ENCODE measurements around the gene SERPINB6. TPM values are rescaled to one million over a fixed set of nuclear protein-coding genes. Genes with fewer than 3 reads are reported as not detected.

The SERPINB6 gene
- total RNA-seq, 2 experiments from 2014 or later = 51.0 to 52.8 TPM

GRCh38 chr6:2952557-2953095 lies 18.7 kb downstream of the SERPINB6 start:
- peaks cover 14% of the 10 kb centered on the region for H3K4me1 Mint-ChIP-seq (ENCODE audit: low read depth)
- H3K27ac Mint-ChIP-seq = peak overlapping the region; percentile 49
- POLR2A ChIA-PET = interaction anchor here (0.9 to 1.9 kb wide), 6 partner anchors 10 to 47 kb away, joined by 3 to 7 read pairs (median 4); partner anchors contain the start of gene NQO2

GRCh38 chr6:2951728-2952127 lies 19.6 kb downstream of the SERPINB6 start:
- ATAC-seq (no peak), DNase-seq (no peak)
- ChIA-PET CTCF (interaction anchor here (0.8 to 7.6 kb wide), 43 partner anchors 9 to 201 kb away, joined by 3 to 95 read pairs (median 5); partner anchors contain the start of genes MYLK4, SERPINB1 and SERPINB6), POLR2A (interaction anchor here (0.7 to 1.2 kb wide), 4 partner anchors 11 to 48 kb away, joined by 3 to 7 read pairs (median 4); partner anchors contain the start of gene NQO2)
- no peaks in the 10 kb centered on the region for H3K27me3 Mint-ChIP-seq (ENCODE audit: low read depth)
- H3K36me3 Mint-ChIP-seq (ENCODE audit: low read depth) = peaks cover 42% of the 10 kb centered on the region
- no peaks in the 10 kb centered on the region for H3K9me3 Mint-ChIP-seq (ENCODE audit: insufficient read depth)
- H3K4me3 Mint-ChIP-seq = no peak overlapping the region
- H3K4me1 Mint-ChIP-seq (ENCODE audit: low read depth) = peaks cover 14% of the 10 kb centered on the region
- no peak overlapping the region for H3K27ac Mint-ChIP-seq

More at GRCh38 chr6:2952557-2953095, 18.7 kb downstream of the SERPINB6 start:
- peaks cover 42% of the 10 kb centered on the region for H3K36me3 Mint-ChIP-seq (ENCODE audit: low read depth)
- H3K9me3 Mint-ChIP-seq (ENCODE audit: insufficient read depth) = no peaks in the 10 kb centered on the region
- peak overlapping the region; percentile 18 for H3K4me3 Mint-ChIP-seq
- ATAC-seq = peak; percentile 92
- no peaks in the 10 kb centered on the region for H3K27me3 Mint-ChIP-seq (ENCODE audit: low read depth)
- DNase-seq = peak; percentile 73
- CTCF ChIA-PET = interaction anchor here (0.7 to 7.6 kb wide), 47 partner anchors 8 to 202 kb away, joined by 3 to 95 read pairs (median 5); partner anchors contain the start of genes MYLK4, SERPINB1 and SERPINB6

DNA sequence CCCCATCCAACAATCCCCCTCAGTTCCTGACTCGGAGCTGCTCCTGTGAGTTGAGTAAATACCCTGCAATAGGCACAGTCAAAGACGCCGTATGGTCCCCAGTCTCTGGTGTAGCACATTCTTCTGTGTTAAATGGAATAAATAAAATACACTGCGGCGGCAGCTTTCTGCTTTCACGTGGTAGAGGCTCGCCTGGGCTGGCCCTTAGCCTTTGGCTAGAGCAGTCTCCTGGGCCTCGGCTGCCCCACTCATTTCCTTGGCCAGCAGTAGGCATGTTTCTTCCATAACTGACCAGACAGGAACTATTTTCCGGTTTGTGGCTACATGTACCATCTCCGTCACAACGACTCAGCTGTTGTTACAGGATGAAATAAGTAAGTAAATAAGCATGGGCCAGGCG lies 20.7 kb downstream of the SERPINB6 start:
- Mint-ChIP-seq H3K27me3 (ENCODE audit: low read depth) (no peaks in the 10 kb centered on the region), H3K9me3 (ENCODE audit: insufficient read depth) (no peaks in the 10 kb centered on the region), H3K36me3 (ENCODE audit: low read depth) (peaks cover 39% of the 10 kb centered on the region), H3K27ac (no peak overlapping the region), H3K4me1 (ENCODE audit: low read depth) (peaks cover 14% of the 10 kb centered on the region), H3K4me3 (no peak overlapping the region)
- ChIA-PET CTCF (interaction anchor here (0.6 to 7.6 kb wide), 3 partner anchors 8 to 216 kb away, joined by 3 to 95 read pairs (median 74); no protein-coding TSS in a partner anchor), POLR2A (no interaction called here)
- DNase-seq (no peak), ATAC-seq (no peak)

- DNase-seq (no peak), ATAC-seq (no peak)
- H3K27ac Mint-ChIP-seq = no peak overlapping the region
- ChIA-PET CTCF (interaction anchor here (2.2 to 7.6 kb wide), 2 partner anchors 7 to 17 kb away, joined by 8 to 95 read pairs; no protein-coding TSS in a partner anchor), POLR2A (interaction anchor here (0.7 kb wide), 1 partner anchor 9 kb away, joined by 4 read pairs; no protein-coding TSS in a partner anchor)
- H3K27me3 Mint-ChIP-seq (ENCODE audit: low read depth) = no peaks in the 10 kb centered on the region
- H3K36me3 Mint-ChIP-seq (ENCODE audit: low read depth) = peaks cover 35% of the 10 kb centered on the region
- no peaks in the 10 kb centered on the region for H3K9me3 Mint-ChIP-seq (ENCODE audit: insufficient read depth)
- peaks cover 17% of the 10 kb centered on the region for H3K4me1 Mint-ChIP-seq (ENCODE audit: low read depth)
- H3K4me3 Mint-ChIP-seq = no peak overlapping the region
Observed at GRCh38 chr6:2949536-2950083, 21.8 kb downstream of the SERPINB6 start.

DNA sequence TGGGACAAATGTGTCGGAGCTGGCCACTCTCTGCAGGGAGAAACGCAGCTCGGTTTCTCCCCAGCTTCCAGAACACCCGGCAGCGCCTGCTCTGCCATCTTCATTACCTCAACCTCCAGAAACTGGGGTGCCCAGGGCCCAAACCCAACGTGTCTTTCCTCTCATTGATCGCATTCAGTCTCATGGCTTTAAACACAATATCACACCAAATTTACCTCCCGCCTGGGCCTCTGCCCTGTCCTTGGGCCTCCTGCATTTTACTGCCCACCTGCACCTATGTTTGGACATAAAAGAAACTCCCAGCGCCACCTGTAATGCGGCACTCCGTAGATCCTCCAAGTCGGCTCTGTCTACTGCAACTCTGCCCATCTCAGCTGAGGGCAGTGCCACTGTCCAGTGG lies 22.2 kb downstream of the SERPINB6 start:
- Mint-ChIP-seq H3K27ac (no peak overlapping the region), H3K4me1 (ENCODE audit: low read depth) (peaks cover 18% of the 10 kb centered on the region), H3K4me3 (no peak overlapping the region), H3K9me3 (ENCODE audit: insufficient read depth) (no peaks in the 10 kb centered on the region), H3K36me3 (ENCODE audit: low read depth) (peaks cover 30% of the 10 kb centered on the region), H3K27me3 (ENCODE audit: low read depth) (no peaks in the 10 kb centered on the region)
- ATAC-seq (no peak), DNase-seq (no peak)
- ChIA-PET CTCF (interaction anchor here (2.2 to 7.6 kb wide), 2 partner anchors 7 to 16 kb away, joined by 8 to 95 read pairs; no protein-coding TSS in a partner anchor), POLR2A (interaction anchor here (0.7 kb wide), 1 partner anchor 9 kb away, joined by 4 read pairs; no protein-coding TSS in a partner anchor)

- DNase-seq (no peak), ATAC-seq (no peak)
- no peaks in the 10 kb centered on the region for H3K9me3 Mint-ChIP-seq (ENCODE audit: insufficient read depth)
- peaks cover 21% of the 10 kb centered on the region for H3K4me1 Mint-ChIP-seq (ENCODE audit: low read depth)
- H3K27me3 Mint-ChIP-seq (ENCODE audit: low read depth) = no peaks in the 10 kb centered on the region
- H3K27ac Mint-ChIP-seq = no peak overlapping the region
- POLR2A ChIA-PET = interaction anchor here (0.6 to 0.7 kb wide), 2 partner anchors 41 to 113 kb away, joined by 3 to 5 read pairs; no protein-coding TSS in a partner anchor
- CTCF ChIA-PET = interaction anchor here (0.7 to 7.6 kb wide), 4 partner anchors 6 to 180 kb away, joined by 3 to 95 read pairs (median 6); no protein-coding TSS in a partner anchor
- H3K4me3 Mint-ChIP-seq = no peak overlapping the region
- H3K36me3 Mint-ChIP-seq (ENCODE audit: low read depth) = peaks cover 29% of the 10 kb centered on the region
Observed at GRCh38 chr6:2948228-2949025, 22.9 kb downstream of the SERPINB6 start.

DNA sequence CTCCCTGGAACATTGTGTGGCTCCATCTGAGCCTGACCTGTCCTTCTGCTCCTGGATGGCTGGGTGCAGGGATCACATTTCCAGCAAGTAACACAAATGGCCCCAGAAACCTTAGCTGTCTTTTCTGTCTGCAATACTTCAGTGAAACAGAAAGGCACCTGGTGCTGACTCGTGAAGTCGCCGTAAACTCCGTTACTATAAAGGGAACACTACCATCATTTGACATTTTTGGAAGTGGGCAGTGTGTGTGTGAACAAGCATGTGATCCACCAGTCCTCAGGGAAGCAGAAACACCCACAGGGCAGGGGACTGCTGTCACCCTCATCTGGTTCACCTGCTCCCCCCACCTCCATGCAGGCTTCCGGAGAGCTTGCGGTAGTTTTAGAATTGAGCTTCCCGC lies 23.9 kb downstream of the SERPINB6 start:
- Mint-ChIP-seq H3K36me3 (ENCODE audit: low read depth) (peaks cover 26% of the 10 kb centered on the region), H3K27me3 (ENCODE audit: low read depth) (no peaks in the 10 kb centered on the region), H3K27ac (no peak overlapping the region), H3K4me1 (ENCODE audit: low read depth) (peaks cover 25% of the 10 kb centered on the region), H3K4me3 (no peak overlapping the region), H3K9me3 (ENCODE audit: insufficient read depth) (peaks cover 4% of the 10 kb centered on the region)
- DNase-seq = no peak
- ATAC-seq = no peak
- POLR2A ChIA-PET = interaction anchor here (0.6 kb wide), 1 partner anchor 114 kb away, joined by 3 read pairs; no protein-coding TSS in a partner anchor
- CTCF ChIA-PET = interaction anchor here (1.4 kb wide), 1 partner anchor 108 kb away, joined by 3 read pairs; no protein-coding TSS in a partner anchor

GRCh38 chr6:2945153-2945452 lies 26.3 kb downstream of the SERPINB6 start:
- Mint-ChIP-seq H3K4me1 (ENCODE audit: low read depth) (peaks cover 33% of the 10 kb centered on the region), H3K9me3 (ENCODE audit: insufficient read depth) (peaks cover 10% of the 10 kb centered on the region), H3K4me3 (no peak overlapping the region), H3K27ac (no peak overlapping the region), H3K27me3 (ENCODE audit: low read depth) (no peaks in the 10 kb centered on the region), H3K36me3 (ENCODE audit: low read depth) (peaks cover 23% of the 10 kb centered on the region)
- POLR2A ChIA-PET = no interaction called here
- ATAC-seq (no peak), DNase-seq (no peak)
- CTCF ChIA-PET = interaction anchor here (5.8 kb wide), 1 partner anchor 8 kb away, joined by 95 read pairs; no protein-coding TSS in a partner anchor

DNA sequence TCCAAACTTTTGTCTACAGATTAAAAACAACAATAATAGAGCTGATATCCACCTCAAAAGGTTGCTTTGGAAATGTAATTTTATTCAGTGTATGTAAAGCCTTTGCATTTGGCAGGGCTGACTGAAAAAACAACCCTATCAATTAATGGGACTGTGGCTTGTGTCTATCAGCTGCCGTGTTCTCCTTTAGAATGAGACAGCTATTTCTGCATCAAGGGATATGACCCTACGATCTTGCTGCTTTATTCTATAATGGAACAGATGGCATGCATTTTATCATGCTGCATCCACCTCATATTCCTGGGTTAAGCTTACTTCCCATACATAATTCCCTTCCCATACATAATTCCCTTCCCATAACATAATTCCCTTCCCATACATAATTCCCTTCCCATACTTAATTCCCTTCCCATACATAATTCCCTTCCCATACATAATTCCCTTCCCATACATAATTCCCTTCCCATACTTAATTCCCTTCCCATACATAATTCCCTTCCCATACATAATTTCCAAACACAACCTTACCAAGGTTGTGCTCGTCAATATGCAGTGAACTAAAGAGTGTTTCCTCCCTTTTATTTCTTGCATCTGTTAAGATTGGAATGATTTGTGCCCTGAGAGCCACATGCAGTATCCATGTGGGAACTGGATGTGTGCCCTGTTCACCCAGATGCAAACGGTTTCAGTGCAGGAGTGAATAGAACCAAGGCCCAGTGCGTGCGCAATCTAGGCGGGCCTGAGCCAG lies 26.8 kb downstream of the SERPINB6 start:
- H3K27ac Mint-ChIP-seq = peak overlapping the region; percentile 26
- peaks cover 27% of the 10 kb centered on the region for H3K36me3 Mint-ChIP-seq (ENCODE audit: low read depth)
- CTCF ChIA-PET = interaction anchor here (1.8 to 5.8 kb wide), 5 partner anchors 8 to 102 kb away, joined by 6 to 95 read pairs (median 8); partner anchors contain the start of gene SERPINB1
- no peak for ATAC-seq
- H3K9me3 Mint-ChIP-seq (ENCODE audit: insufficient read depth) = peaks cover 10% of the 10 kb centered on the region
- POLR2A ChIA-PET = interaction anchor here (0.7 to 5.3 kb wide), 2 partner anchors 33 to 45 kb away, joined by 3 to 76 read pairs; no protein-coding TSS in a partner anchor
- DNase-seq = no peak
- no peak overlapping the region for H3K4me3 Mint-ChIP-seq
- peaks cover 37% of the 10 kb centered on the region for H3K4me1 Mint-ChIP-seq (ENCODE audit: low read depth)
- no peaks in the 10 kb centered on the region for H3K27me3 Mint-ChIP-seq (ENCODE audit: low read depth)

DNA sequence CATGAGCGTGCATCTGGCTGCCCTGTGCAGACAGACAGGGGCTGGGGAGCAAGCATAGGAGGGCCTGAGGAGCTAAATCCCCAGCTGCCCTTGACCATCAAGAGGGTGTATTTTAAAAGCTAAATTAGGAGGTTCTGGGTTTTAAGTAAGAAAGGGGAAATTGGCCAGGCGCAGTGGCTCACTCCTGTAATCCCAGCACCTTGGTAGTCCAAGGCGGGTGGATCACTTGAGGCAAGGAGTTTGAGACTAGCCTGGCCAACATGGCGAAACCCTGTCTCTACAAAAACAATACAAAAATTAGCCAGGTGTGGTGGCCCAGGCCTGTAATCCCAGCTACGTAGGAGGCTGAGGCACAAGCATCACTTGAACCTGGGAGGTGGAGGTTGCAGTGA lies 27.8 kb downstream of the SERPINB6 start:
- Mint-ChIP-seq H3K4me1 (ENCODE audit: low read depth) (peaks cover 43% of the 10 kb centered on the region), H3K4me3 (peak overlapping the region; percentile 67), H3K27ac (peak overlapping the region; percentile 93), H3K27me3 (ENCODE audit: low read depth) (no peaks in the 10 kb centered on the region), H3K9me3 (ENCODE audit: insufficient read depth) (peaks cover 13% of the 10 kb centered on the region), H3K36me3 (ENCODE audit: low read depth) (peaks cover 30% of the 10 kb centered on the region)
- ATAC-seq (no peak), DNase-seq (no peak)
- ChIA-PET CTCF (interaction anchor here (1.2 to 5.8 kb wide), 8 partner anchors 9 to 205 kb away, joined by 3 to 95 read pairs (median 7); partner anchors contain the start of gene SERPINB1), POLR2A (interaction anchor here (0.6 to 5.3 kb wide), 5 partner anchors 28 to 206 kb away, joined by 3 to 76 read pairs (median 4); partner anchors contain the start of genes RIPK1, SERPINB1 and SERPINB6)

Data from activated CD8-positive, alpha-beta T cell treated with anti-CD3 and anti-CD28 coated beads, Interleukin-2, amount 10 ng/mL, durations not matched to agents 7 days and 5 days (primary cell).